ENCODE data around the gene MRPS6. TPM values are rescaled to one million over a fixed set of nuclear protein-coding genes. Genes with fewer than 3 reads are reported as not detected.

MRPS6 gene
- total RNA-seq, 1 donor from 2014 or later = 31.0 TPM

GRCh38 chr21:34135330-34135729 is 62.0 kb downstream of the MRPS6 start:
- no peak for ATAC-seq

- ATAC-seq = no peak
Measured at GRCh38 chr21:34141373-34141772, 68.0 kb downstream of the MRPS6 start.

- no peak for ATAC-seq
Measured at GRCh38 chr21:34143685-34144182, 70.4 kb downstream of the MRPS6 start.

GRCh38 chr21:34144224-34144623 is 70.8 kb downstream of the MRPS6 start:
- no peak for ATAC-seq

- ATAC-seq = no peak
Measured at GRCh38 chr21:34147792-34148418, 74.5 kb downstream of the MRPS6 start.

- ATAC-seq = no peak
Measured at GRCh38 chr21:34148419-34148804, 75.0 kb downstream of the MRPS6 start.

GRCh38 chr21:34148826-34149558 is 75.6 kb downstream of the MRPS6 start:
- no peak for ATAC-seq

- no peak for ATAC-seq
Measured at GRCh38 chr21:34152500-34152899, 79.1 kb downstream of the MRPS6 start.

GRCh38 chr21:34154878-34155277 is 81.5 kb downstream of the MRPS6 start:
- no peak for ATAC-seq

- ATAC-seq = no peak
Measured at GRCh38 chr21:34156957-34157356, 83.6 kb downstream of the MRPS6 start.

GRCh38 chr21:34157521-34157920 is 84.1 kb downstream of the MRPS6 start:
- no peak for ATAC-seq

GRCh38 chr21:34158866-34159835 is 85.8 kb downstream of the MRPS6 start:
- ATAC-seq = no peak

- no peak for ATAC-seq
Measured at GRCh38 chr21:34166468-34166867, 93.1 kb downstream of the MRPS6 start.

GRCh38 chr21:34170886-34171285 is 97.5 kb downstream of the MRPS6 start:
- no peak for ATAC-seq

GRCh38 chr21:34174470-34174869 is 101.1 kb downstream of the MRPS6 start:
- ATAC-seq = no peak

GRCh38 chr21:34176448-34176847 is 103.1 kb downstream of the MRPS6 start:
- no peak for ATAC-seq

- ATAC-seq = no peak
Measured at GRCh38 chr21:34177919-34178567, 104.7 kb downstream of the MRPS6 start.

- no peak for ATAC-seq
Measured at GRCh38 chr21:34179204-34179935, 106.0 kb downstream of the MRPS6 start.

- ATAC-seq = no peak
Measured at GRCh38 chr21:34180407-34180806, 107.0 kb downstream of the MRPS6 start.

- ATAC-seq = no peak
Measured at GRCh38 chr21:34180826-34181359, 107.5 kb downstream of the MRPS6 start.

GRCh38 chr21:34181431-34182039 is 108.2 kb downstream of the MRPS6 start:
- no peak for ATAC-seq
